Astrocyte (in vitro differentiated cells and primary cell): Measurements from ENCODE around the gene NMNAT3. TPM values are rescaled to one million over a fixed set of nuclear protein-coding genes. Genes with fewer than 3 reads are reported as not detected.

ENCODE experiments used
- DNase-seq: peaks from one replicate; pipeline ENCODE4 v3.0.0-alpha.2; 2010; ENCODE audit warnings: low read depth
- FAIRE-seq: peaks from 2 replicates; lab custom pipeline; 2011; peaks lifted over from hg19 to GRCh38; lab: Jason Lieb, UNC
- H2AFZ ChIP-seq: 2 replicates; pipeline ENCODE4 v1.6.0; 2012; ENCODE audit warnings: low read depth, low read length, inconsistent platforms
- H3K27ac ChIP-seq: 2 replicates; pipeline ENCODE4 v1.5.1; 2011; ENCODE audit warnings: low read depth, low read length, inconsistent platforms
- H3K27me3 ChIP-seq: 2 replicates; pipeline ENCODE4 v1.6.0; 2011; ENCODE audit warnings: low read length, inconsistent platforms; ENCODE audit not compliant: insufficient read depth
- H3K36me3 ChIP-seq: 2 replicates; pipeline ENCODE4 v1.5.1; 2011; ENCODE audit warnings: low read length, inconsistent platforms; ENCODE audit not compliant: insufficient read depth
- H3K4me1 ChIP-seq: 2 replicates; pipeline ENCODE4 v1.5.1; 2011; ENCODE audit warnings: low read length, inconsistent platforms; ENCODE audit not compliant: insufficient read depth
- H3K4me2 ChIP-seq: 2 replicates; pipeline ENCODE4 v1.6.0; 2012; ENCODE audit warnings: low read length, inconsistent platforms
- H3K4me3 ChIP-seq: 2 replicates; pipeline ENCODE4 v1.5.1; 2011; ENCODE audit warnings: low read depth, mild to moderate bottlenecking, low read length, inconsistent platforms; ENCODE audit not compliant: insufficient read depth
- H3K79me2 ChIP-seq: 2 replicates; pipeline ENCODE4 v1.6.0; 2012; ENCODE audit warnings: mild to moderate bottlenecking, low read length, inconsistent platforms; ENCODE audit not compliant: insufficient read depth
- H3K9ac ChIP-seq: 2 replicates; pipeline ENCODE4 v1.6.0; 2012; ENCODE audit warnings: mild to moderate bottlenecking, low read length, inconsistent platforms
- H3K9me3 ChIP-seq: 2 replicates; pipeline ENCODE4 v1.5.1; 2012; ENCODE audit warnings: low read depth, mild to moderate bottlenecking, low read length, inconsistent platforms; ENCODE audit not compliant: insufficient read depth
- H4K20me1 ChIP-seq: 2 replicates; pipeline ENCODE4 v1.6.0; 2012; ENCODE audit warnings: low read length, inconsistent platforms; ENCODE audit not compliant: insufficient read depth
- H3K27ac Mint-ChIP-seq: one replicate; pipeline ENCODE4 v1.8.0; 2021; ENCODE audit warnings: mild to moderate bottlenecking, mixed read lengths; ENCODE audit not compliant: unreplicated experiment
- H3K27me3 Mint-ChIP-seq: one replicate; pipeline ENCODE4 v1.8.0; 2021; ENCODE audit warnings: low read depth, mixed read lengths; ENCODE audit not compliant: unreplicated experiment
- H3K36me3 Mint-ChIP-seq: one replicate; pipeline ENCODE4 v1.8.0; 2021; ENCODE audit warnings: low read depth, mixed read lengths; ENCODE audit not compliant: unreplicated experiment
- H3K4me1 Mint-ChIP-seq: one replicate; pipeline ENCODE4 v1.8.0; 2021; ENCODE audit warnings: low read depth, mixed read lengths; ENCODE audit not compliant: unreplicated experiment
- H3K4me3 Mint-ChIP-seq: one replicate; pipeline ENCODE4 v1.8.0; 2021; ENCODE audit warnings: mild to moderate bottlenecking, moderate library complexity, mixed read lengths; ENCODE audit not compliant: unreplicated experiment
- H3K9me3 Mint-ChIP-seq: one replicate; pipeline ENCODE4 v1.8.0; 2021; ENCODE audit warnings: mild to moderate bottlenecking, mixed read lengths; ENCODE audit not compliant: unreplicated experiment
- EZH2 ChIP-seq: IDR thresholded peaks from 2 replicates; pipeline ENCODE4 v1.6.1; 2012; ENCODE audit warnings: mild to moderate bottlenecking, low read length, inconsistent platforms; ENCODE audit not compliant: insufficient read depth
- total RNA-seq: library from RNA; stranded (reverse); gene quantifications from 2 replicates; pipeline ENCODE4 v1.2.1, GENCODE V29; 2021
- TF ChIP-seq, protein P1 (sequence below): IDR thresholded peaks from 2 replicates; pipeline ENCODE4 v1.5.1; 2011; ENCODE audit warnings: low read depth, mild to moderate bottlenecking, inconsistent platforms, low read length, moderate library complexity; ENCODE audit not compliant: insufficient read depth

The NMNAT3 gene
- total RNA-seq, 1 donor from 2014 or later: 1.3 TPM

DNA sequence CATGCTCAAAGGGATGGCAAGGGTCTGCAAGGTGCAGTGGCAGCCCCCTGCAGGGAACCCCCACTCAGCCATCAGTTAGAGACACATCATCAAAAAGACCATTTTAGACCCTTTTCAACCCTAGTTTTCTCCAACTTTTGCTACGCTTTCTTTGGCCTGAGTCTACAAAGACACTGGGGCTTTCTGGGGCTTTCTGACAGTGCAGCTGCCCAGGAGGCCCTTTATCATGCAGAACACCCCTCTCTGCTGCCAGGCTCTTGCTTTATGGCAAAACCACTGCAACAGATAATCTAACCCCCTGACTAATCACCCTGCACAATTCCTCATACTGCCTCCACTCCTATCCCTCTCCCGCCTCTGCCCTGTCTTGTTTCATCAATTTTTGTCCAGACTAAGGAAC lies 2.4 kb downstream of the NMNAT3 start:
- Mint-ChIP-seq H3K27ac (no peak overlapping the region), H3K36me3 (no peaks in the 10 kb centered on the region), H3K9me3 (no peaks in the 10 kb centered on the region), H3K27me3 (peaks cover 42% of the 10 kb centered on the region), H3K4me3 (no peak overlapping the region), H3K4me1 (peaks cover 1% of the 10 kb centered on the region)
- no peak overlapping the region for H2AFZ ChIP-seq
- no peak for DNase-seq
- H3K4me2 ChIP-seq: no peak overlapping the region
- H3K9me3 ChIP-seq: no peaks in the 10 kb centered on the region
- H3K79me2 ChIP-seq: no peaks in the 10 kb centered on the region
- no peak overlapping the region for H3K4me3 ChIP-seq
- no peaks in the 10 kb centered on the region for H3K27me3 ChIP-seq
- no peak for FAIRE-seq
- no peaks in the 10 kb centered on the region for H4K20me1 ChIP-seq
- no peaks in the 10 kb centered on the region for H3K4me1 ChIP-seq
- no peak overlapping the region for H3K27ac ChIP-seq
- TF ChIP-seq, protein P1, sequence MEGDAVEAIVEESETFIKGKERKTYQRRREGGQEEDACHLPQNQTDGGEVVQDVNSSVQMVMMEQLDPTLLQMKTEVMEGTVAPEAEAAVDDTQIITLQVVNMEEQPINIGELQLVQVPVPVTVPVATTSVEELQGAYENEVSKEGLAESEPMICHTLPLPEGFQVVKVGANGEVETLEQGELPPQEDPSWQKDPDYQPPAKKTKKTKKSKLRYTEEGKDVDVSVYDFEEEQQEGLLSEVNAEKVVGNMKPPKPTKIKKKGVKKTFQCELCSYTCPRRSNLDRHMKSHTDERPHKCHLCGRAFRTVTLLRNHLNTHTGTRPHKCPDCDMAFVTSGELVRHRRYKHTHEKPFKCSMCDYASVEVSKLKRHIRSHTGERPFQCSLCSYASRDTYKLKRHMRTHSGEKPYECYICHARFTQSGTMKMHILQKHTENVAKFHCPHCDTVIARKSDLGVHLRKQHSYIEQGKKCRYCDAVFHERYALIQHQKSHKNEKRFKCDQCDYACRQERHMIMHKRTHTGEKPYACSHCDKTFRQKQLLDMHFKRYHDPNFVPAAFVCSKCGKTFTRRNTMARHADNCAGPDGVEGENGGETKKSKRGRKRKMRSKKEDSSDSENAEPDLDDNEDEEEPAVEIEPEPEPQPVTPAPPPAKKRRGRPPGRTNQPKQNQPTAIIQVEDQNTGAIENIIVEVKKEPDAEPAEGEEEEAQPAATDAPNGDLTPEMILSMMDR: no peak
- TF ChIP-seq EZH2: no peak
- H3K36me3 ChIP-seq: no peaks in the 10 kb centered on the region
- no peak overlapping the region for H3K9ac ChIP-seq

DNA sequence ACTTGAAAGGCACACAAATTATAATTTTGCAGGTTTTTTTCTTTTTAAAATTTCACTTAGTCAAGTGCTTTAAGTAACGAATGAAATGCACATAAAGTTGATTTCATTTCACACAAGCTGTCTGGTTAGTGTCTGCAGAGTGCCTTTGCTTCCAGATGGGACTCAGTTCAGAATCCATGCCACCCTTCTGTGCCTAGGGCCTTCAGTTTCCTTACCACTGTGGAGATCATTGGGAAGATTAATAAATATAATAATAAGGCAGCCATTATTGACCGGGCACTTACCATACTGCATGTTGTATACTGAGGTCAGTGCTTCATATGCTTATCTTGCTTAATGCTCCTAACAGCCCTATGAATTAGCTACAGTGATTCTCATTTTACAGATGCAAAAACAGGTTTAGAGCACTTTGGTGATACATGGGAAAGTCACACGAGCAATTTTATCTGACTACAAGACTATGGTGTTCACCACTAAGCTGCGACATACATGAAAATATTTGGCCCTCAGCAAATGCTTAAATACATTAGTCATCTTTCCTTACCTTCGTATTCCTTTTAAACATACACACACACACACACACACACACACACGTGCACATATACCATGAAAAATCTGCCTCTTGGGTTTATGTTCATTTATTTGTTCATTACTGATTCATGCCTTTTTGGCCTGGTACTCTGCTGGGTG lies 3.1 kb downstream of the NMNAT3 start:
- Histone ChIP-seq H2AFZ (no peak overlapping the region), H3K79me2 (no peaks in the 10 kb centered on the region), H4K20me1 (no peaks in the 10 kb centered on the region), H3K27ac (no peak overlapping the region), H3K27me3 (no peaks in the 10 kb centered on the region), H3K36me3 (no peaks in the 10 kb centered on the region), H3K4me3 (no peak overlapping the region), H3K4me1 (no peaks in the 10 kb centered on the region), H3K9me3 (no peaks in the 10 kb centered on the region), H3K9ac (no peak overlapping the region), H3K4me2 (no peak overlapping the region)
- Mint-ChIP-seq H3K36me3 (no peaks in the 10 kb centered on the region), H3K9me3 (no peaks in the 10 kb centered on the region), H3K4me3 (no peak overlapping the region), H3K4me1 (peaks cover 5% of the 10 kb centered on the region), H3K27me3 (peaks cover 39% of the 10 kb centered on the region), H3K27ac (no peak overlapping the region)
- DNase-seq (no peak), FAIRE-seq (no peak)
- TF ChIP-seq, protein P1: no peak
- no peak for TF ChIP-seq EZH2

DNA sequence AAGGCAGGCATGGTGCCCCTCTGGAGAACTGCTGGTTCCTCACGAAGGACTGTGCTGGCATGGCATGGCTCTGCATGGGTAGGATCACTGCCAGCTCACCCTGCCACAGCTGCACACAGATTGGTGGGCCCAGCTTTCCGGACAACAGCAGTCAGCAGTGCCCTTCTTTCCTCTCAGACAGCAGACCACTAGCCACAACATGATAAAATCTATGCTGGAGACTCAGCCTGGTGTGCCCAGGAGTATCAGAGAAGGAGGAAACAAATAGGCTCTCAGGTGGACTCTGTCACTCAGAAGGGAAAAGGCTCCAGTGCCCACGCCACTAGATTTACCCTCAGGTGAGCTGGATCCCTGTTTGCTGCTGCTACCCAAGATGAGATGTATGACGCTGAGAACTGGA lies 4.9 kb downstream of the NMNAT3 start:
- Histone ChIP-seq H3K36me3 (no peaks in the 10 kb centered on the region), H3K4me2 (no peak overlapping the region), H3K27ac (no peak overlapping the region), H3K4me3 (no peak overlapping the region), H3K9me3 (no peaks in the 10 kb centered on the region), H3K4me1 (no peaks in the 10 kb centered on the region), H4K20me1 (no peaks in the 10 kb centered on the region), H3K27me3 (no peaks in the 10 kb centered on the region), H3K79me2 (no peaks in the 10 kb centered on the region), H2AFZ (no peak overlapping the region), H3K9ac (no peak overlapping the region)
- Mint-ChIP-seq H3K27me3 (peaks cover 30% of the 10 kb centered on the region), H3K36me3 (no peaks in the 10 kb centered on the region), H3K27ac (no peak overlapping the region), H3K4me1 (peaks cover 5% of the 10 kb centered on the region), H3K9me3 (no peaks in the 10 kb centered on the region), H3K4me3 (no peak overlapping the region)
- FAIRE-seq (no peak), DNase-seq (no peak)
- TF ChIP-seq, protein P1: no peak
- no peak for TF ChIP-seq EZH2
